ENCODE measurements around the gene CDH8.

The CDH8 gene

DNA sequence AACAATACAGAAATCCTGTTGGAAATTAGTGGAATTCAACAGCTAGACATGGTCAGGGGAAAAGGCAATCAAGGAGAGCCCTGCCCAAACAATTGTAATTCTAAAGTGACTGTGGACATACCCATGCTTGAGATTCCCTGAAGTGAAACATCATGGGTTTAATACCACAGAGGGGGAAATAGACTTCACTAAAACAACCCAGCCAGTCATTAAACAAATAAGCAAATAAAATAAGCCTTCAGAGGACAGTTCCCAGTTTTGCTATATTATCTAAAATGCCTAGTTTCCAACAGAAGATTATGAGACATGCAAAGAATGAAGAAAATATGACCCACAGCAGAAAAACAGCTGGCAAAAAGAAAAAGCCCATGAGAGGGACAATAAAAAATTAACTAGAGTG is 376.3 kb downstream of the CDH8 start:
- in situ Hi-C loops (cut with MboI; ENCODE audit: low sequenced_read_pairs), result no loop called here

DNA sequence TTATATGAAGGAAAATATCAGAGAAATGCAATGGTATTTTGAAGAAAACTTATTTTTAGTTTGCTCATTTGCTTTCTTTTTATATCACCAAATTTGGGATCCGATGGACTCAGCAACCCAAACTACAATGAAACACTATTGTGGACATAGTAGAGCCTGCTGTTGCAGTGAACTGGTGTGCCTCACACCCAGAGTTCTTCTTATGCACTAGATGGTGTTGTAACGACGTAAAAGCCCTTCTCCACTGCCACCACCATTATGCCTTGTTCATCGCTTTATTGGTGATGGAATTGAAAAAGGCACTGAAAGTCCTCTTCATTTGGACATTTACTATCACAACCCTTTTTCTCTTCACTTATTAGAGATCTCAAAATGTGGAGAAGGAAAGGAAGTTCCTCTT is 381.3 kb downstream of the CDH8 start:
- in situ Hi-C loops (cut with MboI; ENCODE audit: low sequenced_read_pairs), result no loop called here

DNA sequence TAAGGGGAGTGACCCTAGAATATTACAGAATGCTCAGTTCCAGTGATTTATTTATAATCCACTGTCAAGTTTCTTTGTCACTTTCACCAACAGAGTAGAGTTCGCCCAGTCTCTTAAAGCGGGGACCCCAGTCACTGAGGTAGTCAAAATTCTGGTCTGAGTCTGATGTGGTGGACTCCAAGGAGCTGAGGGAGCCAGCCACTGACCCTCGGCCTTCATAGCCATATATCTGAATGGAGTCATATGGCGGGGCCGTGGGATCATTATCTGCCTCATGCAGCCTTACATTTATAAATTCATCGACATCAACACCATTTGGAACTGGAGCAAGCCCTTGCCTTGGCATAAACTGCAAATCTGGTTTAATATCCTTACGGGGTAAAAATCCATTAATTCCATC is 382.7 kb downstream of the CDH8 start:
- in situ Hi-C loops (cut with MboI; ENCODE audit: low sequenced_read_pairs), result no loop called here

DNA sequence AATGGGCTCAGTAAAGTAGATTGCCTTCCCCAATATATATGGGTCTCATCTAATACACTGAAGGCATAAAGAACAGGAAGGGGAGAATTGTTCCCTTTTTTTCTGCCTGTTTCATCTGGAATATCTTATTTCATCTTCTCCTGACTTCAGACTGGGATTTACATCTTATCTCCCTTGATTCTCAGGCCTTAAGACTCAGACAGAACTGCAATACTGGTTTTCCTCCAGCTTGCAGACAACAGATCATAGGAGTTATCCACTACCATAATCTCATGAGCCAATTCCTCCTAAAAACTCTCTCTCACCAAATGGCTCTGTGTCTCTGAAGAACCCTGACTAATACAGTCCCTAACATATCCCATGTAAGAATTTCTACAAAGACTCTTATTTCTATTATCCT is 390.7 kb downstream of the CDH8 start:
- in situ Hi-C loops (cut with MboI; ENCODE audit: low sequenced_read_pairs), result no loop called here

- in situ Hi-C loops (cut with MboI; ENCODE audit: low sequenced_read_pairs), result no loop called here
Measured at GRCh38 chr16:61644736-61645135, 391.5 kb downstream of the CDH8 start.

DNA sequence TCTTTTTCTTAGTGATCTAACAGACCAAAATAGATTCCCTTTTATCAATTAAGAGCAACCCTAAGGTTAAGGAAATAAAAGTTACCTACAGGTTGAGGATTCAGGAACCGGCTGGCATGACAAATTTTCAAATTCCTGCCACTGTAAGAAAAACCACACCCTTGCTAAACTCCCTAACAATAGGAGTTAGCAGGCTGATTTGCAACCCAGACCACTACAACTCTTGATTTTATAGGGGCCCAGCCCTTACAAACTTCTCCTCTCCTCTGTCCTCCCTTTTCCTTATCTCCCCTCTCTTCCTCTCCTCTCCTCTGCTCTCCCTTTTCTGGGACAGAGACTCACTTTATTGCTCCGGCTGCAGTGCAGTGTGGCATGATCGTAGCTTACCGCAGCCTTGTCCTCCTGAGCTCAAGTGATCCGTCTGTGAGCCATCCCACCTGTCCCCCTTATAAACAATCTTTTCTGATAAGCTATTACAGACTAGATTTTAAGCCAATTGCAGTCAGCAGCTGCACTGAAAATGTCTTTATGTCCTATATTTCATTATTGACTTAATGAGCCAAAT is 418.9 kb downstream of the CDH8 start:
- in situ Hi-C loops (cut with MboI; ENCODE audit: low sequenced_read_pairs), result no loop called here

- in situ Hi-C loops (cut with MboI; ENCODE audit: low sequenced_read_pairs), result no loop called here
Measured at GRCh38 chr16:61616088-61616487, 420.1 kb downstream of the CDH8 start.

- in situ Hi-C loops (cut with MboI; ENCODE audit: low sequenced_read_pairs), result no loop called here
Measured at GRCh38 chr16:61611847-61612491, 424.3 kb downstream of the CDH8 start.

GRCh38 chr16:61606581-61606980 is 429.7 kb downstream of the CDH8 start:
- in situ Hi-C loops (cut with MboI; ENCODE audit: low sequenced_read_pairs), result no loop called here

All from HL-60/S4 treated with phorbol 12-myristate 13-acetate at 8.2 ng/mL for 4 days and 3 days (cell line).